ENCODE measurements around the gene NOL12.

GRCh38 chr22:37690407-37690806 lies 4.3 kb downstream of the NOL12 start:
- TF ChIP-seq CTCF (IDR thresholded peaks at IDR 0.05; ENCODE audit: low read length) (no peak), EZH2 (optimal IDR thresholded peaks at IDR 0.05; ENCODE audit: low read depth, low read length) (no peak), EZH2phosphoT487 (IDR thresholded peaks at IDR 0.05; ENCODE audit: low read length) (no peak)

Measured in MM.1S (cell line).